HUES6 (cell line): ENCODE measurements around the gene CCDC81.
A peak's percentile ranks its signal among the peaks of the same experiment; 100 is the strongest.
"Not testable (repeated sequence)": the region's sequence is repeated elsewhere in the genome, so short reads cannot be mapped to it uniquely, and the experiment has no call there.

ENCODE experiments used
- H3K27ac ChIP-seq: 2 replicates; pipeline ENCODE4 v1.7.0; 2013; ENCODE audit warnings: low read depth, mild to moderate bottlenecking, low read length, inconsistent platforms
- H3K27me3 ChIP-seq: 2 replicates; pipeline ENCODE4 v1.6.1; 2013; ENCODE audit warnings: low read length; ENCODE audit not compliant: control insufficient read depth, insufficient read depth
- H3K36me3 ChIP-seq: 2 replicates; pipeline ENCODE4 v1.6.1; 2013; ENCODE audit warnings: low read length; ENCODE audit not compliant: control insufficient read depth, insufficient read depth
- H3K4me1 ChIP-seq: 2 replicates; pipeline ENCODE4 v1.6.1; 2013; ENCODE audit warnings: low read length; ENCODE audit not compliant: control insufficient read depth, insufficient read depth
- H3K4me3 ChIP-seq: 2 replicates; pipeline ENCODE4 v1.5.1; 2013; ENCODE audit warnings: low read depth, low read length
- H3K9ac ChIP-seq: one replicate; pipeline ENCODE4 v1.6.1; 2013; ENCODE audit warnings: mild to moderate bottlenecking, low read length
- H3K9me3 ChIP-seq: 2 replicates; pipeline ENCODE4 v1.6.1; 2013; ENCODE audit warnings: low read depth, low read length; ENCODE audit not compliant: control insufficient read depth, insufficient read depth

Gene CCDC81

GRCh38 chr11:86416951-86417350 lies 42.3 kb downstream of the CCDC81 start:
- not testable (repeated sequence) for H3K4me3 ChIP-seq, H3K4me1 ChIP-seq, H3K27me3 ChIP-seq, H3K27ac ChIP-seq, H3K9me3 ChIP-seq, H3K36me3 ChIP-seq, H3K9ac ChIP-seq

GRCh38 chr11:86418106-86418505 lies 43.4 kb downstream of the CCDC81 start:
- Histone ChIP-seq H3K4me3 (no peak overlapping the region), H3K27ac (no peak overlapping the region), H3K9me3 (no peaks in the 10 kb centered on the region), H3K36me3 (no peaks in the 10 kb centered on the region), H3K4me1 (peaks cover 4% of the 10 kb centered on the region; the same call in 1 of the 2 replicates), H3K9ac (no peak overlapping the region), H3K27me3 (no peaks in the 10 kb centered on the region)

GRCh38 chr11:86418513-86418912 lies 43.8 kb downstream of the CCDC81 start:
- no peak overlapping the region for H3K4me3 ChIP-seq

GRCh38 chr11:86418917-86419316 lies 44.2 kb downstream of the CCDC81 start:
- Histone ChIP-seq H3K27ac (no peak overlapping the region), H3K36me3 (no peaks in the 10 kb centered on the region), H3K4me3 (no peak overlapping the region), H3K4me1 (peaks cover 4% of the 10 kb centered on the region; the same call in 1 of the 2 replicates), H3K9me3 (no peaks in the 10 kb centered on the region), H3K27me3 (no peaks in the 10 kb centered on the region), H3K9ac (no peak overlapping the region)

More at GRCh38 chr11:86418513-86418912, 43.8 kb downstream of the CCDC81 start:
- H3K36me3 ChIP-seq = no peaks in the 10 kb centered on the region
- H3K27me3 ChIP-seq = no peaks in the 10 kb centered on the region
- no peak overlapping the region for H3K27ac ChIP-seq
- H3K9me3 ChIP-seq = no peaks in the 10 kb centered on the region
- H3K9ac ChIP-seq = no peak overlapping the region
- H3K4me1 ChIP-seq = peaks cover 4% of the 10 kb centered on the region; the same call in 1 of the 2 replicates

GRCh38 chr11:86421946-86422345 lies 47.3 kb downstream of the CCDC81 start:
- peaks cover 4% of the 10 kb centered on the region; the same call in 1 of the 2 replicates for H3K4me1 ChIP-seq
- H3K27ac ChIP-seq = no peak overlapping the region
- H3K4me3 ChIP-seq = no peak overlapping the region
- H3K9ac ChIP-seq = no peak overlapping the region
- no peaks in the 10 kb centered on the region for H3K36me3 ChIP-seq
- no peaks in the 10 kb centered on the region; the same call in 1 of the 2 replicates for H3K9me3 ChIP-seq
- no peaks in the 10 kb centered on the region for H3K27me3 ChIP-seq

GRCh38 chr11:86422371-86422770 lies 47.7 kb downstream of the CCDC81 start:
- Histone ChIP-seq H3K27ac (no peak overlapping the region), H3K4me3 (no peak overlapping the region), H3K4me1 (peaks cover 4% of the 10 kb centered on the region; the same call in 1 of the 2 replicates), H3K36me3 (no peaks in the 10 kb centered on the region), H3K9me3 (no peaks in the 10 kb centered on the region; the same call in 1 of the 2 replicates), H3K9ac (peak overlapping the region; percentile 46), H3K27me3 (no peaks in the 10 kb centered on the region)

- H3K4me1 ChIP-seq, H3K36me3 ChIP-seq, H3K27me3 ChIP-seq, H3K9ac ChIP-seq, H3K9me3 ChIP-seq, H3K4me3 ChIP-seq, H3K27ac ChIP-seq: not testable (repeated sequence)
Measured at GRCh38 chr11:86423488-86423887, 48.8 kb downstream of the CCDC81 start.

- Histone ChIP-seq H3K36me3 (no peaks in the 10 kb centered on the region), H3K4me3 (no peak overlapping the region), H3K27ac (no peak overlapping the region), H3K4me1 (peaks cover 2% of the 10 kb centered on the region; the same call in 1 of the 2 replicates), H3K9me3 (no peaks in the 10 kb centered on the region; the same call in 1 of the 2 replicates), H3K9ac (no peak overlapping the region), H3K27me3 (no peaks in the 10 kb centered on the region)
Measured at GRCh38 chr11:86427441-86427840, 52.8 kb downstream of the CCDC81 start.

- no peak overlapping the region for H3K27ac ChIP-seq
- H3K4me3 ChIP-seq = no peak overlapping the region
- no peaks in the 10 kb centered on the region; the same call in 1 of the 2 replicates for H3K9me3 ChIP-seq
- H3K27me3 ChIP-seq = no peaks in the 10 kb centered on the region
- H3K36me3 ChIP-seq = no peaks in the 10 kb centered on the region
- no peaks in the 10 kb centered on the region for H3K4me1 ChIP-seq
- no peak overlapping the region for H3K9ac ChIP-seq
Measured at GRCh38 chr11:86431258-86431657, 56.6 kb downstream of the CCDC81 start.

GRCh38 chr11:86433361-86434095 lies 58.8 kb downstream of the CCDC81 start:
- not testable (repeated sequence) for H3K4me3 ChIP-seq, H3K36me3 ChIP-seq, H3K9me3 ChIP-seq, H3K4me1 ChIP-seq, H3K27me3 ChIP-seq, H3K27ac ChIP-seq, H3K9ac ChIP-seq

- Histone ChIP-seq H3K4me3 (no peak overlapping the region), H3K36me3 (no peaks in the 10 kb centered on the region), H3K4me1 (no peaks in the 10 kb centered on the region), H3K27me3 (no peaks in the 10 kb centered on the region), H3K27ac (no peak overlapping the region), H3K9ac (no peak overlapping the region), H3K9me3 (no peaks in the 10 kb centered on the region)
Measured at GRCh38 chr11:86435711-86436110, 61.0 kb downstream of the CCDC81 start.
